DND-41 (cell line): ENCODE results near the gene HKDC1.

Experiments used
- ATAC-seq: fragments of 200-7000 bp; cut with Tn5 transposase; 3 replicates; pipeline ENCODE4 v1.9.1; 2021; ENCODE audit warnings: low read depth; ENCODE audit not compliant: insufficient read depth
- DNase-seq: peaks from one replicate; pipeline ENCODE4 v3.0.0-alpha.2; 2020
- H2AFZ ChIP-seq: 2 replicates; pipeline ENCODE4 v1.6.0; 2012; ENCODE audit warnings: low read depth, low read length
- H3K27ac ChIP-seq: 2 replicates; pipeline ENCODE4 v1.5.1; 2012; ENCODE audit warnings: low read length, inconsistent platforms
- H3K27me3 ChIP-seq: fragments of 200-600 bp; sonication (generic); 2 replicates; pipeline ENCODE4 v1.6.0; 2012; ENCODE audit warnings: low read length, mild to moderate bottlenecking, inconsistent platforms; ENCODE audit not compliant: insufficient read depth, poor library complexity
- H3K36me3 ChIP-seq: 2 replicates; pipeline ENCODE4 v1.5.1; 2012; ENCODE audit warnings: low read length, inconsistent platforms; ENCODE audit not compliant: insufficient read depth
- H3K4me1 ChIP-seq: 2 replicates; pipeline ENCODE4 v1.5.1; 2012; ENCODE audit warnings: mild to moderate bottlenecking, low read length; ENCODE audit not compliant: insufficient read depth
- H3K4me2 ChIP-seq: 2 replicates; pipeline ENCODE4 v1.6.0; 2012; ENCODE audit warnings: mild to moderate bottlenecking, moderate library complexity, low read length, inconsistent platforms; ENCODE audit not compliant: insufficient read depth
- H3K4me3 ChIP-seq, 2 experiments: fragments of 200-600 bp in 1 of 2; shearing (Covaris generic) in 1 of 2; 2 replicates each; pipeline ENCODE4 v1.5.1; 2012 to 2016; ENCODE audit warnings: inconsistent platforms in 2 of 2, low read length in 2 of 2, mild to moderate bottlenecking in 2 of 2, low read depth in 1 of 2, moderate library complexity in 1 of 2
- H3K79me2 ChIP-seq: 2 replicates; pipeline ENCODE4 v1.6.0; 2012; ENCODE audit warnings: low read length, inconsistent platforms; ENCODE audit not compliant: insufficient read depth
- H3K9ac ChIP-seq: 2 replicates; pipeline ENCODE4 v1.6.0; 2012; ENCODE audit warnings: low read depth, mild to moderate bottlenecking, inconsistent platforms, low read length, moderate library complexity
- H3K9me3 ChIP-seq: 2 replicates; pipeline ENCODE4 v1.5.1; 2012; ENCODE audit warnings: low read length, moderate library complexity, mild to moderate bottlenecking, inconsistent platforms; ENCODE audit not compliant: insufficient read depth, severe bottlenecking
- H4K20me1 ChIP-seq: 2 replicates; pipeline ENCODE4 v1.6.0; 2012; ENCODE audit warnings: low read length; ENCODE audit not compliant: insufficient read depth
- CTCF ChIP-seq: IDR thresholded peaks from 2 replicates; pipeline ENCODE4 v1.5.1; 2012; ENCODE audit warnings: borderline replicate concordance, low read length, moderate library complexity, mild to moderate bottlenecking; ENCODE audit not compliant: poor library complexity, severe bottlenecking; ENCODE audit errors: extremely low read depth
- EZH2 ChIP-seq: IDR thresholded peaks from 3 replicates; pipeline ENCODE4 v1.6.1; 2012; ENCODE audit warnings: borderline replicate concordance, low read depth, mild to moderate bottlenecking, moderate library complexity, low read length, inconsistent platforms; ENCODE audit not compliant: severe bottlenecking

The HKDC1 gene

GRCh38 chr10:69201045-69201444 is 19.1 kb upstream of the HKDC1 start:
- Histone ChIP-seq H3K9ac (no peak overlapping the region), H3K9me3 (no peaks in the 10 kb centered on the region), H3K4me2 (no peak overlapping the region), H3K4me3 (no peak overlapping the region), H3K27me3 (no peaks in the 10 kb centered on the region), H3K79me2 (no peaks in the 10 kb centered on the region), H2AFZ (no peak overlapping the region), H3K27ac (no peak overlapping the region), H4K20me1 (no peaks in the 10 kb centered on the region), H3K36me3 (peaks cover 62% of the 10 kb centered on the region; the same call in 1 of the 2 replicates), H3K4me1 (no peaks in the 10 kb centered on the region)
- TF ChIP-seq EZH2 (no peak), CTCF (no peak)
- DNase-seq (no peak), ATAC-seq (no peak)

- Histone ChIP-seq H4K20me1 (no peaks in the 10 kb centered on the region), H2AFZ (no peak overlapping the region), H3K79me2 (no peaks in the 10 kb centered on the region), H3K9ac (no peak overlapping the region), H3K4me2 (no peak overlapping the region), H3K36me3 (peaks cover 62% of the 10 kb centered on the region; the same call in 1 of the 2 replicates), H3K4me3 (no peak overlapping the region), H3K27ac (no peak overlapping the region), H3K27me3 (no peaks in the 10 kb centered on the region), H3K9me3 (no peaks in the 10 kb centered on the region), H3K4me1 (no peaks in the 10 kb centered on the region)
- ATAC-seq, result no peak
- TF ChIP-seq CTCF (no peak), EZH2 (no peak)
- DNase-seq, result no peak
Measured at GRCh38 chr10:69202332-69202731, 17.8 kb upstream of the HKDC1 start.

- no peaks in the 10 kb centered on the region for H4K20me1 ChIP-seq
- no peak overlapping the region for H3K4me2 ChIP-seq
- no peak overlapping the region for H3K4me3 ChIP-seq
- ATAC-seq (no peak), DNase-seq (no peak)
- H2AFZ ChIP-seq, result no peak overlapping the region
- no peak overlapping the region for H3K27ac ChIP-seq
- H3K9me3 ChIP-seq, result no peaks in the 10 kb centered on the region
- H3K9ac ChIP-seq, result no peak overlapping the region
- no peaks in the 10 kb centered on the region for H3K27me3 ChIP-seq
- no peaks in the 10 kb centered on the region for H3K4me1 ChIP-seq
- no peaks in the 10 kb centered on the region for H3K79me2 ChIP-seq
- H3K36me3 ChIP-seq, result peaks cover 50% of the 10 kb centered on the region
- TF ChIP-seq EZH2, result no peak
- TF ChIP-seq CTCF, result no peak
Measured at GRCh38 chr10:69208761-69209160, 11.4 kb upstream of the HKDC1 start.

GRCh38 chr10:69209787-69210484 is 10.2 kb upstream of the HKDC1 start:
- no peak for ATAC-seq
- no peaks in the 10 kb centered on the region for H3K27me3 ChIP-seq
- H4K20me1 ChIP-seq, result no peaks in the 10 kb centered on the region
- H3K27ac ChIP-seq, result no peak overlapping the region
- H3K9ac ChIP-seq, result no peak overlapping the region
- H3K4me3 ChIP-seq, result no peak overlapping the region
- H3K4me2 ChIP-seq, result no peak overlapping the region
- no peaks in the 10 kb centered on the region for H3K79me2 ChIP-seq
- H3K9me3 ChIP-seq, result no peaks in the 10 kb centered on the region
- H3K36me3 ChIP-seq, result peaks cover 38% of the 10 kb centered on the region
- H3K4me1 ChIP-seq, result peaks cover 4% of the 10 kb centered on the region
- TF ChIP-seq EZH2 (no peak), CTCF (no peak)
- no peak overlapping the region for H2AFZ ChIP-seq
- no peak for DNase-seq
